ENCODE measurements around the gene SYNE2.

The SYNE2 gene

DNA sequence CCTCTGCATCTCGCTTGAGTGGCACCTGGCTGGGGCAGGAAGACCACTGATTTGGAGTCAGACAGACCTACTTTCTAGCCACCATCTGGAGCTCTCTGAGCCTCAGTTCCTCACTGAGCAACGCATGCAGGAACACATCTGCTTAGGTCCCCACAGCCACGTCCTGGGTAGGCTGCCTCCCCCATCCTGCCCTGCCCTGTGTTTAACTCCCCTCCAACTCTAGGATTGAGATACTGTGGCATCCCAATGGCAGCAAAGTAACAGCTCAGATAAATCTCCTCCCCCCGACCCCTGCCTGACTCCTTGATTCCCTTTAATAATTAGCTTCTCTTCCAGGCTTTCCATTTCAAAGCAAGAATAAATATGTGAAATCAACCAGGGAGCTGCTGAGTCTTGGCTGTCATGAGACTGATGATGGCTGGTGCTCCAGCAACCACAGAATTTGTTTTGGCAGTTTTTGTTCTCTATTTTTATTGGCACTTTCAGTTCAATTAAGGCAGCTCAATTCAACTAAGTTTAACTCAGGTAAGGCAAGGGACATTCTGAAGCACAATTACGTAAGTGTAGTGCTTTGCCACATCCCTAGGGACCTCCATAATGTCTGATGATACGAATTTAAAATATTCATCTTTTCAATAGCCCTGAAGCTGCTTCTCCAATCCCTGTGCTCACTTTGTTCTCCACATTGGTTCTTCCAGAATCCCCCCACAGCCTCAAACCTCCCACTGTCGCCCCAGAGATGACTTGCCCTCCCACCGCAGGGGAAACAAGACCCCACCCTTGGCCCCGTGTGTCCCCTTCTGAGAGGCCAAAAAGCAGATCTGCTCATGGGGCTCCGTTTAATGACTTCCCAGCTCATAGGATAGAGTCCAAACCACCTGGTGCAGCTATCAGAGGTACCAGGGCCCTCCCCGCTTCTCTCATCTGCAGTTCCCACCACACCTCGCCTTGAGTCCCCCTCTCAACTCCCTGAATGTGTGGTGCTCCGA lies 383.1 kb downstream of the SYNE2 start:
- DNase-seq (ENCODE audit: extremely low read depth in 1 of 2, low read depth in 1 of 2) = no peak

DNA sequence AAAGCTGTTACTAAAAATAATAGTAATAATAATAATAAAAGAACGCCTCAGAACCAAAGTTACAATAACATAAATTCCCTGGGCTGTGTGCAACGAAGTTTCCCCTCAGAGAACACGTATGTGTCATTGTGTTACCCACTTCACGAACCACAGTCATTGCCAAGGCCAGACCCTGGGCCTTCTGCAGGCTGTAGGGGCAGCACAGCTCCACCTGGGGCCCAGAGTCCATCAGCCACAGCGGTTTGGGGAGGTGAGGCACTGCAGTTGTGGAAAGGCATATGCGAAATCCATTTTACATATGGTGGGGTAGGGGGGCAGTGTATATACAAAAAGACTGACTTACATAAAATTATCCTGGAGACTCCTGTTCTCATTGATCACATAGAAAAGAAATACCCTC lies 385.2 kb downstream of the SYNE2 start:
- no peak for DNase-seq (ENCODE audit: extremely low read depth in 1 of 2, low read depth in 1 of 2)

DNA sequence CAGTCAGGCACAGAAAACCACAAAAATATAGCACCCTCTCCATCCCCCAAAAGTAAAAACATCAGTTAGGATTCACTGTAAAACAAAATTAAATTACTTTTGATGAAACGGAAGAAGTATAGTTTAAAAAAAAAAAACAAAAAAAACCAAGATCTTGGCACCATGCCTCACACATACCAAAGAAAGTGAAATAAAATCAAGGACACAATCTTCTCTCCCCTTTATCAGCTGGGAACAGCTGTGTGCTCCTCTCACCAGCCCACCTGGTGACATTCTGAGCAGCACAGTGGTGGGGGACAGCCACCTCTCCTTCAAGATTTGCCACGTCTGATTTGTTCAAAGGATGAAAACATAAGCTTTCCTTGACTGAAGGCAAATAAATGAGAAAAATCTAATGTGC lies 385.8 kb downstream of the SYNE2 start:
- DNase-seq (ENCODE audit: extremely low read depth in 1 of 2, low read depth in 1 of 2) = no peak

DNA sequence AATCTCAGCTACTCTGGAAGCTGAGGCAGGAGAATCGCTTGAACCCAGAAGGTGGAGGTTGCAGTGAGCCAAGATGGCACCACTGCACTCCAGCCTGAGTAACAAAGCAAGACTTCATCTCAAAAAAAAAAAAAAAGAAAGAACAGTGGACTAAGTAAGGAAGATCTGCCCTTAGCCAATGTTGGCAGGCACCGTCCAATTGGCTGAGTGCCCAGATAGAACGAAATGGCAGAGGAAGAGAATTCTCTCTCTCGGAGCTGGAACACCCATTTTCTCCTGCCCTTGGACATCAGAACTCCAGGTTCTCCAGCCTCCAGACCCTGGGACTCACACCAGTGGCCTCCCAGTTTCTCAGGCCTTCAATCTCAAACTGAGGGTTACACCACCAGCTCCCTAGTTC lies 391.5 kb downstream of the SYNE2 start:
- no peak for DNase-seq (ENCODE audit: extremely low read depth in 1 of 2, low read depth in 1 of 2)

DNA sequence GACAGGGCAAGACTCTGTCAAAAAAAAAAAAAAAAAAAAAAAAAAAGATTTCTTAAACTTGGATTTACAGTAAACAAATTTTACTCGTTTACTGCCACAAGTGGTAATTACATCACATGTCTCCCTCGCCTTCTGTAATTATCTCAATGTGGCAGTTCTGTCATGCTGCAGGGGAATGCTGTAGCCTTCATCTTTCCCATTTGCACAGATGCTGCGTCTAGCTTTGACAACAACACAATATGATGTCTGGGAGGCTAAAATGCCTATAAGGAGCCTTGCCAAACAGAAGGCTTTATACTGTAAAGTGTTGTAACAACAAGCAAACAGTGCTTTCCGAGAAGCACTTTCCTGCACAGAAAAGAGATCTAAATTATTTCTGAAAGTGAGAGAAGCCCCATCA lies 392.7 kb downstream of the SYNE2 start:
- no peak for DNase-seq (ENCODE audit: extremely low read depth in 1 of 2, low read depth in 1 of 2)

DNA sequence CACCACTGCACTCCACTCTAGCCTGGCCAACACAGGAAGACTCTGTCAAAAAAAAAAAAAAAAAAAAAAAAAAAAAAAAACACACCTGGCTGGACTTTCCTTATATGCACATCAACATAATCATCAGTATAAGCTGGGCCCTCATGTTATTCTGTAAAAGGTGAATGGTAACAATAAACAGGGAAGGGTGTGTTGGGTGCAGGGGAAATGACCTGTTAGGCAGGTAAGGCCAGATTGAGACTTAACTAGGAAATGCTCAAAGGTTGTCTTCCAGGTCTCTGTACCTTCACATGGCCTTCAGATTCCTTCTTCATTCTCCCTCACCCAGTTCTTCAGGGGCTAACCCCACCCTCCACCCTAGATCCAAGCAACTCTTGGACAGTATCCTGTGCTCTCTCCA lies 393.9 kb downstream of the SYNE2 start:
- DNase-seq (ENCODE audit: extremely low read depth in 1 of 2, low read depth in 1 of 2) = no peak

DNA sequence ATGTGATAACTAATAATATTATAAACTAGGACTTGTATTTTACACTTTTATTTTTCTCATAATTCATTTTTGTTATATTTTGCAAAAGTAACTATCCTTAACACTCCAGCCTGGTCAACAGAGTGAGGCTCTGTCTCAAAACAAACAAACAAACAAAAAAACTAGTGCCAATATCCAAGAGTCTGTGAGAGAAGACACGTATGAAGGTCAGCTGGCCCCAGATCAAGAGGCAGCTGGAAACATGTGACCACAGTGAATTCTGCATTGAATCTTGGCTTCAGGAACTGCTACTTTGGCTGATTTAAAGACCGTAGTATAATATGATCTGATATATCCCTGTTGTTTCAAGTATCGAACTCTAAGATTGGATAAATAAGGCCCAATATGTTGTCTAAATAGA lies 394.4 kb downstream of the SYNE2 start:
- no peak for DNase-seq (ENCODE audit: extremely low read depth in 1 of 2, low read depth in 1 of 2)

DNA sequence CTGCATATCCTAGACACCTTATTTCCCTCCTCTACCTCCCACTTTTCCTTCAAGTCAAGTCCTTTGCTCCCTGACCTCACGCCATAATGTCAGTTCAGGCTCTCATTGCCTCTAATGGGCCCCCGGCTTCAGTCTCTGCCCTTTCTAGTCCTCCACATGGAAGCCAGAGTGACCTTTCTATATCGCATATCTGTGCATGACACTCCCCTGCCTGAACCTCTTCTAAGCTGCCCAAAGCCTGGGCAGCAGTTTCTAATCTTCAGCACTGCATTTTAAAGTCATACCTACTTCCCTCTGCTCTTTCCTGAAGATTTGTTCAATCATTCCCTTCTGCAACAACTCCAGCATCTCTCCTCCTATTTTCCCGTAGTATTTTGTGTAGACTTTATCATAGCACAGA lies 395.9 kb downstream of the SYNE2 start:
- no peak for DNase-seq (ENCODE audit: extremely low read depth in 1 of 2, low read depth in 1 of 2)

DNA sequence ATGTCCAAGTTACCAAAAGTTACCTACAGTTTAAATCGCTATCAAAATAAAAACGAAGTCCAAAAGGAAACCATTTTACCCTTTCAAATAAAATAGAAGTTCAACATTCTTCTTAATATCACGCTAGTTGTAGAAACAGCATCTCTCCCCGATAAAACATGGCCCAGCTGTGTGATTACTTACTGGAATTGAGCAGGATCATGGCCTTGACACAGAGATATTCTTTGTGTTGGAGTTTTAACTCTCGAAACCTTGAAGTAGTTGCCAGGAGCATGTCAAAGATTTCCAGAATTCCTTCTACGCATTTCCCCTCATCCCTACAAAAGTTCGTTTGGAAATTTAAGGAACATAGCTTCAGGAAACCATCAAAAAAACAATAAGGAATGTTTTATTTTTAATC lies 396.6 kb downstream of the SYNE2 start:
- no peak for DNase-seq (ENCODE audit: extremely low read depth in 1 of 2, low read depth in 1 of 2)

DNA sequence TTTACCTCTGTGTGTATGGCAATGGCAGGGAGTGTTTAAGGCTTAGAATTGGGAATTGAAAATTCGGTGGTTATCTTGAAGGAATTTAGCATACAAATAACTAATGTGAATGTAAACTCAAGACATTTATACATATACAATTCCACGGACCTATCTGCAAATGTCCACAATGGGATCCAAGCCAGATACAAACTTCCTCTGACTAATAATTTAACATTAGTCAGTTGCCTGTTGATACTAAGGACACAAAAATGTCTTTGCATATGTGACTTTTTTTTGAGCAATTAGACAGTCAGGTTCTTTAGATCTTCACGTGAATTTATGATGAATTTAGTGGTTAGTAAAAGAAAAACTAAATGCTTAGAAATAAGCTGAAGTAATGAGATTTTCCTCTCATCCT lies 400.9 kb downstream of the SYNE2 start:
- no peak for DNase-seq (ENCODE audit: extremely low read depth in 1 of 2, low read depth in 1 of 2)

DNA sequence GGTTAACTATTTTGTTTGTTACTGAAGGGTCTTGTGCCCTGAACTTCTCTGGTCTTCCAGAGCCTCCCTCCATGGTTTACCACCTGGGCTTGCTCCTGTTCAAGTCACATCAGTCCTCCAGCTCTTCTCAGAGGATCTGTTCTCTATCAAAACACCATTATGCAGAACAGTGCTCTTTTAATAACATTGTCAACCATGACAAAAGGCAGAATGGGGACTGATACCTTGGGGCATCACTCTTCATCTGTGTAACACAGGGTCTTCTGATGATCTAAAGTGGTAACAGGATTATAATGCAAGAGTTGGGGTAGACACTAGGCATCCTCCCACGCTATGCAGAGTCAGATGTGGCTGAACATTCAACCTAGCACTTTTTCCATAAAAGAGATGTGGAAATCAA lies 403.0 kb downstream of the SYNE2 start:
- DNase-seq (ENCODE audit: extremely low read depth in 1 of 2, low read depth in 1 of 2) = no peak

DNA sequence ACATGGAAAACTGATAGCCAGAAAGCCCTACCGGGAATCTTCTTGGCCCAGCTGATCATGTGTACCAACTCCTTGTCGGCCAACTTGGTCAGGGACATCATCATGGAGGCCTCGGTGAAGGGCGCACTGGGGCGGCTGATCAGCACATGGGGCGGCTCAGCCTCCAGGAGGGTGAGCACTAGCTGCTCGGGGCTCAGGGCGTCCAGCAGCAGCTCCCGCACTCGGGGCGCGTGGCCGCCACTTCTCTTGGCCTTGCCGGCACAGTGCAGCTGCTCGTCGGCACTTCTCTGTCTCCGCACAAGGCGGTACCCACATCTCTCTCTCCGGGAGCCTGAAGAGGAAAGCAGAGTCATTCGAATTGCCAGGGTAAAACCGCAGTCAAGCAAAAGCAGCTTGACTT lies 407.6 kb downstream of the SYNE2 start:
- DNase-seq (ENCODE audit: extremely low read depth in 1 of 2, low read depth in 1 of 2) = no peak

DNA sequence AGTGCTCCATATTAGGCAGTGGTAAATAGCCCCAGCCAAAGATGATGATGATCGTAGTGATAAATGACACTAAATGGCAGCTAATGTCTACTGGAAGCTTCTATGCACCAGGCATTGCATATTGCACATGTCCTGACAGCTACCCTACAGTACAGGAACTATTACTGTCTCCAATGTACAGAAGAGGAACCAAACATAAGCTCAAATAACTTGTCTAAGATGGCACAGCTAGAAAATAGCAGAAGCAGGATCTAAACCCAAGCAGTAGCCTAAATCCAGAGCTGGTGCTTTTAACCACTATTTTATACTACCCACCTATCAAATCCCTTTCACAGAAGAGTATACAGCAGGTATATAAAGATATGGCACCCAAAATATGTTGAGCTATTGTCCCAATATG lies 412.4 kb downstream of the SYNE2 start:
- DNase-seq (ENCODE audit: extremely low read depth in 1 of 2, low read depth in 1 of 2) = no peak

DNA sequence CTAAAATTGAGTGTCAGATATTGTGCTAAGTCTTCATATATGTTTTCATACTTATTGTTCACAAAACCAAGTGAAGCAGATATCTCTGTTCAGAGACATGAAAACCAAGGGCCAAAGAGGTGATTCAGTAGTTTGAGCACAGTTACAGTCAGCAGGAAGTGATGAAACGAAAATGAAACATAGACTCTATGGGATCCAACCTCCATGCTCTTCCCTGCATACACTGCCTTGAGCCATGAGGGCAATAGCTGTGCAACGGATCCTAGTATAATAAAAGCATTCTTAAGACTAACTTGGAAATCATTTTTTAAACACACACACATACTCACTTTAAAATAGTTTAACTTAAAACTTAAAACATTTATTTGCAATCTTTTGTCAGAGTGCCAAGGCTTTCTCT lies 413.4 kb downstream of the SYNE2 start:
- no peak for DNase-seq (ENCODE audit: extremely low read depth in 1 of 2, low read depth in 1 of 2)

DNA sequence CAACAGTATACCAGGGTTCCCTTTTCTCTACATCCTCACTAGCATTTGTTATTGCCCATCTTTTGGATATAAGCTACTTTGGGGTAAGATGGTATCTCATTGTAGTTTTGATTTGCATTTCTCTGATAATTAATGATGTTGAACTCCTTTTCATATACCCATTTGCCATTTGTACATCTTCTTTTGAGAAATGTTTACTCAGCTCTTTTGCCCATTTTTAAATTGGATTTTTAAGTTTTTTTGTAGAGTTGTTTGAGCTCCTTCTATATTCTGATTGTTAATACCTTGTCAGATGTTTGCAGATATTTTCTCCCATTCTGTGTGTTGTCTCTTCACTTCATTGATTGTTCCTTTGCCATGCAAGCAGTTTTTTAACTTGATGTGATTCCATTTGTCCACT lies 419.2 kb downstream of the SYNE2 start:
- DNase-seq (ENCODE audit: extremely low read depth in 1 of 2, low read depth in 1 of 2) = no peak
